ENCODE measurements around the gene LMOD2.

Gene LMOD2

DNA sequence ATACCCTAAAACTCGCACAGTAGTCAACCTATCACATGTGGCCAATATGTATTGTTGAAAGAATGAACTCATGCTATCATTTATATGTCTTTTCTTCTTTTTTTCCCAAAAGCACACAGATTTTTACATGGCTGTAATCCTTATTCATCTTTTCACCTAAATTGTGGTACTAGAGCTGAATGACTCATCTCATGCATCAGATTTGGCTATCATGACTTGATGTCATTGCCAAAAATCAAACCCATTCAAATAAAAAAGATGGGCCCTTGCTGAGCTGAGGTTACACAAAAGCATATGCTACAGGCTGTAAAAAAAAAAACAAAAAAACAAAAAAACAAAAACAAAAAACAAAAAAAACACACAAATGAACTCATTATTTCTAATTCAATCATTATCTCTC lies 3.3 kb upstream of the LMOD2 start (continued):
- TF ChIP-seq, protein P1, sequence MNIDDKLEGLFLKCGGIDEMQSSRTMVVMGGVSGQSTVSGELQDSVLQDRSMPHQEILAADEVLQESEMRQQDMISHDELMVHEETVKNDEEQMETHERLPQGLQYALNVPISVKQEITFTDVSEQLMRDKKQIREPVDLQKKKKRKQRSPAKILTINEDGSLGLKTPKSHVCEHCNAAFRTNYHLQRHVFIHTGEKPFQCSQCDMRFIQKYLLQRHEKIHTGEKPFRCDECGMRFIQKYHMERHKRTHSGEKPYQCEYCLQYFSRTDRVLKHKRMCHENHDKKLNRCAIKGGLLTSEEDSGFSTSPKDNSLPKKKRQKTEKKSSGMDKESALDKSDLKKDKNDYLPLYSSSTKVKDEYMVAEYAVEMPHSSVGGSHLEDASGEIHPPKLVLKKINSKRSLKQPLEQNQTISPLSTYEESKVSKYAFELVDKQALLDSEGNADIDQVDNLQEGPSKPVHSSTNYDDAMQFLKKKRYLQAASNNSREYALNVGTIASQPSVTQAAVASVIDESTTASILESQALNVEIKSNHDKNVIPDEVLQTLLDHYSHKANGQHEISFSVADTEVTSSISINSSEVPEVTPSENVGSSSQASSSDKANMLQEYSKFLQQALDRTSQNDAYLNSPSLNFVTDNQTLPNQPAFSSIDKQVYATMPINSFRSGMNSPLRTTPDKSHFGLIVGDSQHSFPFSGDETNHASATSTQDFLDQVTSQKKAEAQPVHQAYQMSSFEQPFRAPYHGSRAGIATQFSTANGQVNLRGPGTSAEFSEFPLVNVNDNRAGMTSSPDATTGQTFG (tag by site-specific recombination; IDR thresholded peaks at IDR 0.05; ENCODE audit: borderline replicate concordance) = no peak
- no peak for TF ChIP-seq ZNF248 (tag by site-specific recombination; IDR thresholded peaks at IDR 0.05)
- TF ChIP-seq, protein P2, sequence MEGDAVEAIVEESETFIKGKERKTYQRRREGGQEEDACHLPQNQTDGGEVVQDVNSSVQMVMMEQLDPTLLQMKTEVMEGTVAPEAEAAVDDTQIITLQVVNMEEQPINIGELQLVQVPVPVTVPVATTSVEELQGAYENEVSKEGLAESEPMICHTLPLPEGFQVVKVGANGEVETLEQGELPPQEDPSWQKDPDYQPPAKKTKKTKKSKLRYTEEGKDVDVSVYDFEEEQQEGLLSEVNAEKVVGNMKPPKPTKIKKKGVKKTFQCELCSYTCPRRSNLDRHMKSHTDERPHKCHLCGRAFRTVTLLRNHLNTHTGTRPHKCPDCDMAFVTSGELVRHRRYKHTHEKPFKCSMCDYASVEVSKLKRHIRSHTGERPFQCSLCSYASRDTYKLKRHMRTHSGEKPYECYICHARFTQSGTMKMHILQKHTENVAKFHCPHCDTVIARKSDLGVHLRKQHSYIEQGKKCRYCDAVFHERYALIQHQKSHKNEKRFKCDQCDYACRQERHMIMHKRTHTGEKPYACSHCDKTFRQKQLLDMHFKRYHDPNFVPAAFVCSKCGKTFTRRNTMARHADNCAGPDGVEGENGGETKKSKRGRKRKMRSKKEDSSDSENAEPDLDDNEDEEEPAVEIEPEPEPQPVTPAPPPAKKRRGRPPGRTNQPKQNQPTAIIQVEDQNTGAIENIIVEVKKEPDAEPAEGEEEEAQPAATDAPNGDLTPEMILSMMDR (tag by site-specific recombination; IDR thresholded peaks at IDR 0.05) = no peak
- no peak for TF ChIP-seq SP2 (tag by site-specific recombination; IDR thresholded peaks at IDR 0.05)
- TF ChIP-seq, protein P3, sequence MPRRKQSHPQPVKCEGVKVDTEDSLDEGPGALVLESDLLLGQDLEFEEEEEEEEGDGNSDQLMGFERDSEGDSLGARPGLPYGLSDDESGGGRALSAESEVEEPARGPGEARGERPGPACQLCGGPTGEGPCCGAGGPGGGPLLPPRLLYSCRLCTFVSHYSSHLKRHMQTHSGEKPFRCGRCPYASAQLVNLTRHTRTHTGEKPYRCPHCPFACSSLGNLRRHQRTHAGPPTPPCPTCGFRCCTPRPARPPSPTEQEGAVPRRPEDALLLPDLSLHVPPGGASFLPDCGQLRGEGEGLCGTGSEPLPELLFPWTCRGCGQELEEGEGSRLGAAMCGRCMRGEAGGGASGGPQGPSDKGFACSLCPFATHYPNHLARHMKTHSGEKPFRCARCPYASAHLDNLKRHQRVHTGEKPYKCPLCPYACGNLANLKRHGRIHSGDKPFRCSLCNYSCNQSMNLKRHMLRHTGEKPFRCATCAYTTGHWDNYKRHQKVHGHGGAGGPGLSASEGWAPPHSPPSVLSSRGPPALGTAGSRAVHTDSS (tag by site-specific recombination; IDR thresholded peaks at IDR 0.05) = no peak
- TF ChIP-seq, protein P4, sequence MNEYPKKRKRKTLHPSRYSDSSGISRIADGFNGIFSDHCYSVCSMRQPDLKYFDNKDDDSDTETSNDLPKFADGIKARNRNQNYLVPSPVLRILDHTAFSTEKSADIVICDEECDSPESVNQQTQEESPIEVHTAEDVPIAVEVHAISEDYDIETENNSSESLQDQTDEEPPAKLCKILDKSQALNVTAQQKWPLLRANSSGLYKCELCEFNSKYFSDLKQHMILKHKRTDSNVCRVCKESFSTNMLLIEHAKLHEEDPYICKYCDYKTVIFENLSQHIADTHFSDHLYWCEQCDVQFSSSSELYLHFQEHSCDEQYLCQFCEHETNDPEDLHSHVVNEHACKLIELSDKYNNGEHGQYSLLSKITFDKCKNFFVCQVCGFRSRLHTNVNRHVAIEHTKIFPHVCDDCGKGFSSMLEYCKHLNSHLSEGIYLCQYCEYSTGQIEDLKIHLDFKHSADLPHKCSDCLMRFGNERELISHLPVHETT (tag by site-specific recombination; IDR thresholded peaks at IDR 0.05) = no peak
- no peak for TF ChIP-seq ZNF707 (tag by site-specific recombination; IDR thresholded peaks at IDR 0.05)
- TF ChIP-seq ZFHX2 (tag by site-specific recombination; conservative IDR thresholded peaks at IDR 0.05) = no peak
- TF ChIP-seq ZBTB7A (tag by site-specific recombination; IDR thresholded peaks at IDR 0.05; ENCODE audit: low read depth) = no peak
- no peak for TF ChIP-seq ZNF350 (tag by site-specific recombination; IDR thresholded peaks at IDR 0.05)

DNA sequence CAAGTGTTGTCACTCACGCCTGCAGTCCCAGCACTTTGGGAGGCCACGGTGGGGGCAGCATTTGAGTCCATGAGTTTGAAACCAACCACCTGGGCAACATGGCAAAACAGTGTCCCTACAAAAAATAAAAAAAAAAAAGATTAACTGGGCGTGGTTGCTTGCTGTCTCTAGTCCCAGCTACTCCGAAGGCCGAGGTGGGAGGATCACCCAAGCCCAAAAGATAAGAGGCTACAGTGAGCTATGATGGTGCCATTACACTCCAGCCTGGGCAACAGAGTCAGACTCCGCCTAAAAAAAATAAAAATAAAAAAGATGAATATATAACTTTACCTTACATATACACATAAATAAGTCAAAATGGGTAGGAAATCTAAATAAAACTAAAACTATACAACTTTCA lies 2.5 kb upstream of the LMOD2 start:
- Histone ChIP-seq H3K4me3 (ENCODE audit: low read depth, low read length) (no peak overlapping the region), H3K27ac (ENCODE audit: extremely low read depth, low read depth, low read length) (no peak overlapping the region), H3K4me1 (ENCODE audit: control insufficient read depth, insufficient read depth, low read length) (no peaks in the 10 kb centered on the region), H3K36me3 (ENCODE audit: control insufficient read depth in 2 of 2, insufficient read depth in 1 of 2, low read length in 2 of 2) (no peaks in the 10 kb centered on the region), H3K9me3 (ENCODE audit: control insufficient read depth, insufficient read depth, low read depth, low read length) (no peaks in the 10 kb centered on the region)
- ChIA-PET POLR2A (no interaction called here), CTCF (interaction anchor here (0.6 kb wide), 1 partner anchor 8 kb away, joined by 3 read pairs; no protein-coding TSS in a partner anchor)
- no peak for TF ChIP-seq ZNF341 (tag by site-specific recombination; IDR thresholded peaks at IDR 0.05; ENCODE audit: low read depth)
- TF ChIP-seq ZNF239 (tag by site-specific recombination; IDR thresholded peaks at IDR 0.05) = no peak
- TF ChIP-seq, protein P5, sequence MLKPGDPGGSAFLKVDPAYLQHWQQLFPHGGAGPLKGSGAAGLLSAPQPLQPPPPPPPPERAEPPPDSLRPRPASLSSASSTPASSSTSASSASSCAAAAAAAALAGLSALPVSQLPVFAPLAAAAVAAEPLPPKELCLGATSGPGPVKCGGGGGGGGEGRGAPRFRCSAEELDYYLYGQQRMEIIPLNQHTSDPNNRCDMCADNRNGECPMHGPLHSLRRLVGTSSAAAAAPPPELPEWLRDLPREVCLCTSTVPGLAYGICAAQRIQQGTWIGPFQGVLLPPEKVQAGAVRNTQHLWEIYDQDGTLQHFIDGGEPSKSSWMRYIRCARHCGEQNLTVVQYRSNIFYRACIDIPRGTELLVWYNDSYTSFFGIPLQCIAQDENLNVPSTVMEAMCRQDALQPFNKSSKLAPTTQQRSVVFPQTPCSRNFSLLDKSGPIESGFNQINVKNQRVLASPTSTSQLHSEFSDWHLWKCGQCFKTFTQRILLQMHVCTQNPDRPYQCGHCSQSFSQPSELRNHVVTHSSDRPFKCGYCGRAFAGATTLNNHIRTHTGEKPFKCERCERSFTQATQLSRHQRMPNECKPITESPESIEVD (tag by site-specific recombination; IDR thresholded peaks at IDR 0.05) = no peak
- TF ChIP-seq, protein P6, sequence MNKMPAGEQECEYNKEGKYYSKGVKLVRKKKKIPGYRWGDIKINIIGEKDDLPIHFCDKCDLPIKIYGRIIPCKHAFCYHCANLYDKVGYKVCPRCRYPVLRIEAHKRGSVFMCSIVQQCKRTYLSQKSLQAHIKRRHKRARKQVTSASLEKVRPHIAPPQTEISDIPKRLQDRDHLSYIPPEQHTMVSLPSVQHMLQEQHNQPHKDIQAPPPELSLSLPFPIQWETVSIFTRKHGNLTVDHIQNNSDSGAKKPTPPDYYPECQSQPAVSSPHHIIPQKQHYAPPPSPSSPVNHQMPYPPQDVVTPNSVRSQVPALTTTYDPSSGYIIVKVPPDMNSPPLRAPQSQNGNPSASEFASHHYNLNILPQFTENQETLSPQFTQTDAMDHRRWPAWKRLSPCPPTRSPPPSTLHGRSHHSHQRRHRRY (tag by site-specific recombination; IDR thresholded peaks at IDR 0.05) = no peak
- TF ChIP-seq, protein P7, sequence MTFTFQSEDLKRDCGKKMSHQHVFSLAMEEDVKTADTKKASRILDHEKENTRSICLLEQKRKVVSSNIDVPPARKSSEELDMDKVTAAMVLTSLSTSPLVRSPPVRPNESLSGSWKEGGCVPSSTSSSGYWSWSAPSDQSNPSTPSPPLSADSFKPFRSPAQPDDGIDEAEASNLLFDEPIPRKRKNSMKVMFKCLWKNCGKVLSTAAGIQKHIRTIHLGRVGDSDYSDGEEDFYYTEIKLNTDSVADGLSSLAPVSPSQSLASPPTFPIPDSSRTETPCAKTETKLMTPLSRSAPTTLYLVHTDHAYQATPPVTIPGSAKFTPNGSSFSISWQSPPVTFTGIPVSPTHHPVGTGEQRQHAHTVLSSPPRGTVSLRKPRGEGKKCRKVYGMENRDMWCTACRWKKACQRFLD (tag by site-specific recombination; IDR thresholded peaks at IDR 0.05) = no peak
- no peak for TF ChIP-seq MEIS1 (CRISPR knock-in tag; IDR thresholded peaks at IDR 0.05; ENCODE audit: borderline replicate concordance)
- no peak for TF ChIP-seq ZNF223 (tag by site-specific recombination; IDR thresholded peaks at IDR 0.05)

Measured in HEK293 (cell line).